ENCODE measurements around the gene ASCL4.

ASCL4 gene

GRCh38 chr12:107761502-107761904 lies 13.0 kb upstream of the ASCL4 start:
- peak overlapping the region; percentile 75 for H3K4me3 ChIP-seq (ENCODE audit: low read length)
- no peak for TF ChIP-seq ZNF274 (IDR thresholded peaks at IDR 0.05; ENCODE audit: low read depth, low read length)

- H3K4me3 ChIP-seq (ENCODE audit: low read length): no peak overlapping the region
- TF ChIP-seq ZNF274 (IDR thresholded peaks at IDR 0.05; ENCODE audit: low read depth, low read length): no peak
These were observed 11.6 kb upstream of the ASCL4 start for GRCh38 chr12:107762874-107763273.

- no peak overlapping the region for H3K4me3 ChIP-seq (ENCODE audit: low read length)
- no peak for TF ChIP-seq ZNF274 (IDR thresholded peaks at IDR 0.05; ENCODE audit: low read depth, low read length)
These were observed 9.9 kb upstream of the ASCL4 start for GRCh38 chr12:107764626-107765025.

- H3K4me3 ChIP-seq (ENCODE audit: low read length): no peak overlapping the region
- no peak for TF ChIP-seq ZNF274 (IDR thresholded peaks at IDR 0.05; ENCODE audit: low read depth, low read length)
These were observed 9.2 kb upstream of the ASCL4 start for GRCh38 chr12:107765316-107765715.

GRCh38 chr12:107767466-107767865 lies 7.0 kb upstream of the ASCL4 start:
- H3K4me3 ChIP-seq (ENCODE audit: low read length): no peak overlapping the region
- no peak for TF ChIP-seq ZNF274 (IDR thresholded peaks at IDR 0.05; ENCODE audit: low read depth, low read length)

GRCh38 chr12:107775093-107775721 lies 703 bp downstream of the ASCL4 start:
- no peak overlapping the region for H3K4me3 ChIP-seq (ENCODE audit: low read length)

GRCh38 chr12:107776171-107776570 lies 1.7 kb downstream of the ASCL4 start:
- H3K4me3 ChIP-seq (ENCODE audit: low read length): no peak overlapping the region

More at GRCh38 chr12:107775093-107775721, 703 bp downstream of the ASCL4 start:
- TF ChIP-seq ZNF274 (IDR thresholded peaks at IDR 0.05; ENCODE audit: low read depth, low read length): no peak

GRCh38 chr12:107778383-107779025 lies 4.0 kb downstream of the ASCL4 start:
- H3K4me3 ChIP-seq (ENCODE audit: low read length): no peak overlapping the region
- no peak for TF ChIP-seq ZNF274 (IDR thresholded peaks at IDR 0.05; ENCODE audit: low read depth, low read length)

More at GRCh38 chr12:107776171-107776570, 1.7 kb downstream of the ASCL4 start:
- no peak for TF ChIP-seq ZNF274 (IDR thresholded peaks at IDR 0.05; ENCODE audit: low read depth, low read length)

GRCh38 chr12:107779077-107779831 lies 4.8 kb downstream of the ASCL4 start:
- TF ChIP-seq ZNF274 (IDR thresholded peaks at IDR 0.05; ENCODE audit: low read depth, low read length): no peak
- H3K4me3 ChIP-seq (ENCODE audit: low read length): no peak overlapping the region; the same call in 1 of the 2 replicates

- no peak for TF ChIP-seq ZNF274 (IDR thresholded peaks at IDR 0.05; ENCODE audit: low read depth, low read length)
- H3K4me3 ChIP-seq (ENCODE audit: low read length): no peak overlapping the region
These were observed 5.8 kb downstream of the ASCL4 start for GRCh38 chr12:107780298-107780697.

- no peak overlapping the region for H3K4me3 ChIP-seq (ENCODE audit: low read length)
- TF ChIP-seq ZNF274 (IDR thresholded peaks at IDR 0.05; ENCODE audit: low read depth, low read length): no peak
These were observed 7.6 kb downstream of the ASCL4 start for GRCh38 chr12:107782067-107782466.

- H3K4me3 ChIP-seq (ENCODE audit: low read length): no peak overlapping the region; the same call in 1 of the 2 replicates
- no peak for TF ChIP-seq ZNF274 (IDR thresholded peaks at IDR 0.05; ENCODE audit: low read depth, low read length)
These were observed 9.2 kb downstream of the ASCL4 start for GRCh38 chr12:107783406-107784376.

- TF ChIP-seq ZNF274 (IDR thresholded peaks at IDR 0.05; ENCODE audit: low read depth, low read length): no peak
- no peak overlapping the region for H3K4me3 ChIP-seq (ENCODE audit: low read length)
These were observed 13.8 kb downstream of the ASCL4 start for GRCh38 chr12:107788281-107788680.
